HG02678 (cell line): ENCODE results near the gene TAF11L10.
"Not testable (repeated sequence)": the region's sequence is repeated elsewhere in the genome, so short reads cannot be mapped to it uniquely, and the experiment has no call there.

Experiments used
- ATAC-seq: cut with Tn5 transposase; IDR thresholded peaks from one replicate; pipeline ENCODE4 v1.9.1; 2021; ENCODE audit warnings: mild to moderate bottlenecking, moderate library complexity; ENCODE audit not compliant: unreplicated experiment

TAF11L10 gene

GRCh38 chr5:17597728-17598127, at the start of gene TAF11L10:
TSS of gene TAF11L10 (minus strand) at chr5:17597828.
- not testable (repeated sequence) for ATAC-seq

GRCh38 chr5:17634160-17634559, 36.5 kb upstream of the TAF11L10 start, which contains the start of gene TAF11L14:
TSS of gene TAF11L14 (plus strand) at chr5:17634460.
- no peak for ATAC-seq

- not testable (repeated sequence) for ATAC-seq
Observed at GRCh38 chr5:17631788-17632187, 34.2 kb upstream of the TAF11L10 start, which contains the start of gene TAF11L13. TSS of gene TAF11L13 (plus strand) at chr5:17632088.

- ATAC-seq = no peak
Observed at GRCh38 chr5:17625686-17626085, 28.1 kb upstream of the TAF11L10 start.

- ATAC-seq = no peak
Observed at GRCh38 chr5:17620627-17621026, 23.0 kb upstream of the TAF11L10 start.

GRCh38 chr5:17619354-17619753, 21.7 kb upstream of the TAF11L10 start:
- ATAC-seq = no peak

- no peak for ATAC-seq
Observed at GRCh38 chr5:17614872-17615605, 17.4 kb upstream of the TAF11L10 start.

- ATAC-seq = not testable (repeated sequence)
Observed at GRCh38 chr5:17610092-17610491, 12.5 kb upstream of the TAF11L10 start, which contains the start of gene TAF11L12. TSS of gene TAF11L12 (plus strand) at chr5:17610392.

GRCh38 chr5:17607461-17607860, 9.8 kb upstream of the TAF11L10 start:
- not testable (repeated sequence) for ATAC-seq

- no peak for ATAC-seq
Observed at GRCh38 chr5:17604951-17605350, 7.3 kb upstream of the TAF11L10 start.

GRCh38 chr5:17603880-17604279, 6.3 kb upstream of the TAF11L10 start, which contains the start of gene TAF11L11:
TSS of gene TAF11L11 (plus strand) at chr5:17604183.
- not testable (repeated sequence) for ATAC-seq

GRCh38 chr5:17594255-17594654, 3.4 kb downstream of the TAF11L10 start, which contains the start of gene TAF11L9:
TSS of gene TAF11L9 (minus strand) at chr5:17594394.
- ATAC-seq = not testable (repeated sequence)

GRCh38 chr5:17590860-17591259, 6.8 kb downstream of the TAF11L10 start, which contains the start of gene TAF11L8:
TSS of gene TAF11L8 (minus strand) at chr5:17590960.
- not testable (repeated sequence) for ATAC-seq

- ATAC-seq = not testable (repeated sequence)
Observed at GRCh38 chr5:17585658-17586057, 12.0 kb downstream of the TAF11L10 start, which contains the start of gene TAF11L7. TSS of gene TAF11L7 (minus strand) at chr5:17585758.
